ENCODE measurements around the gene TNFAIP2. TPM values are rescaled to one million over a fixed set of nuclear protein-coding genes. Genes with fewer than 3 reads are reported as not detected.
A peak's percentile ranks its signal among the peaks of the same experiment; 100 is the strongest.

TNFAIP2 gene
- total and polyA plus RNA-seq, 4 donors: 8.9 to 32.0 (median 22.4) TPM

DNA sequence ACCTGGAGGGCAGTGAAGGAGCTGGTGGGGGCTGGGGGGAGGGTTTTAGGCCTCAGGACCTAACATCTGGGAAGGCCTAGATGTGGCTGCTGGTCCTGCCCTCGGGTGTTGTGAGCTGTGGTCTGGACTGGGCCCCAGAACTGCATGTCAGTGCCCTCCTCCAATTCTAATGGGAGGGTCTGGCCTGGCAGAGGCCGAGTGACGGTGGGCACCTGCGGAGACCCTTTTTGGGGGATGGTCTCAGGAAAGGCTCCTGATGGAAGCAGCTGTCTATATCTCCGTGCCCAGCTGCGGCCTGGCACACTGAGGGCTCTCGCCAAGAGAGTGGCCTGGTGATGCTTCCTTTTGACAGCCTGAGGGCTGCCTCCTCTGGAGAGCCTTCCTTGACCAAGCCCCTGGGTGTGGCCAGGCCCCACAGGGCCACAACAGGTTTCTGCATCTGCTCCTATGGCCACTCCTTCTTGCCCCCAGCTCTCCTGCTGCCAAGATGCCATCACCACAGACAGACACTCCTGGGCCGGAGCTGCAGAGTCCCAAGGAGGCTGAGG, 23.5 kb upstream of the TNFAIP2 start:
- H3K27ac ChIP-seq (ENCODE audit: low read depth in 1 of 2, low read length in 2 of 2): peak overlapping the region; percentile 91 to 94
- no peak for DNase-seq (ENCODE audit: low spot score)
- 49% methylated on average over 8 of the region's 8 CpGs for WGBS
- peaks cover 32 to 94% (median 71%) of the 10 kb centered on the region in 4 donors for H3K4me1 ChIP-seq (ENCODE audit: control insufficient read depth in 4 of 4, insufficient read depth in 4 of 4, low read length in 3 of 4)
- no peaks in the 10 kb centered on the region for H3K9me3 ChIP-seq (ENCODE audit: control insufficient read depth in 4 of 4, low read length in 3 of 4)
- no peaks in the 10 kb centered on the region for H3K27me3 ChIP-seq (ENCODE audit: control insufficient read depth in 4 of 4, insufficient read depth in 4 of 4, low read length in 3 of 4)
- H3K4me3 ChIP-seq (ENCODE audit: low read depth in 1 of 3, low read length in 3 of 3): peak overlapping the region in 2 of 3 donors; percentile 48 to 61
- TF ChIP-seq, protein P1, sequence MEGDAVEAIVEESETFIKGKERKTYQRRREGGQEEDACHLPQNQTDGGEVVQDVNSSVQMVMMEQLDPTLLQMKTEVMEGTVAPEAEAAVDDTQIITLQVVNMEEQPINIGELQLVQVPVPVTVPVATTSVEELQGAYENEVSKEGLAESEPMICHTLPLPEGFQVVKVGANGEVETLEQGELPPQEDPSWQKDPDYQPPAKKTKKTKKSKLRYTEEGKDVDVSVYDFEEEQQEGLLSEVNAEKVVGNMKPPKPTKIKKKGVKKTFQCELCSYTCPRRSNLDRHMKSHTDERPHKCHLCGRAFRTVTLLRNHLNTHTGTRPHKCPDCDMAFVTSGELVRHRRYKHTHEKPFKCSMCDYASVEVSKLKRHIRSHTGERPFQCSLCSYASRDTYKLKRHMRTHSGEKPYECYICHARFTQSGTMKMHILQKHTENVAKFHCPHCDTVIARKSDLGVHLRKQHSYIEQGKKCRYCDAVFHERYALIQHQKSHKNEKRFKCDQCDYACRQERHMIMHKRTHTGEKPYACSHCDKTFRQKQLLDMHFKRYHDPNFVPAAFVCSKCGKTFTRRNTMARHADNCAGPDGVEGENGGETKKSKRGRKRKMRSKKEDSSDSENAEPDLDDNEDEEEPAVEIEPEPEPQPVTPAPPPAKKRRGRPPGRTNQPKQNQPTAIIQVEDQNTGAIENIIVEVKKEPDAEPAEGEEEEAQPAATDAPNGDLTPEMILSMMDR (IDR thresholded peaks at IDR 0.05; ENCODE audit: low read depth, low read length, missing input control): no peak
- TF ChIP-seq HNF4G (IDR thresholded peaks at IDR 0.05): no peak
- no peaks in the 10 kb centered on the region for H3K36me3 ChIP-seq (ENCODE audit: control insufficient read depth in 4 of 4, insufficient read depth in 3 of 4, low read depth in 1 of 4, low read length in 3 of 4)
- peak overlapping the region; percentile 54 to 80 for H3K9ac ChIP-seq (ENCODE audit: low read depth in 1 of 2, low read length in 2 of 2)

DNA sequence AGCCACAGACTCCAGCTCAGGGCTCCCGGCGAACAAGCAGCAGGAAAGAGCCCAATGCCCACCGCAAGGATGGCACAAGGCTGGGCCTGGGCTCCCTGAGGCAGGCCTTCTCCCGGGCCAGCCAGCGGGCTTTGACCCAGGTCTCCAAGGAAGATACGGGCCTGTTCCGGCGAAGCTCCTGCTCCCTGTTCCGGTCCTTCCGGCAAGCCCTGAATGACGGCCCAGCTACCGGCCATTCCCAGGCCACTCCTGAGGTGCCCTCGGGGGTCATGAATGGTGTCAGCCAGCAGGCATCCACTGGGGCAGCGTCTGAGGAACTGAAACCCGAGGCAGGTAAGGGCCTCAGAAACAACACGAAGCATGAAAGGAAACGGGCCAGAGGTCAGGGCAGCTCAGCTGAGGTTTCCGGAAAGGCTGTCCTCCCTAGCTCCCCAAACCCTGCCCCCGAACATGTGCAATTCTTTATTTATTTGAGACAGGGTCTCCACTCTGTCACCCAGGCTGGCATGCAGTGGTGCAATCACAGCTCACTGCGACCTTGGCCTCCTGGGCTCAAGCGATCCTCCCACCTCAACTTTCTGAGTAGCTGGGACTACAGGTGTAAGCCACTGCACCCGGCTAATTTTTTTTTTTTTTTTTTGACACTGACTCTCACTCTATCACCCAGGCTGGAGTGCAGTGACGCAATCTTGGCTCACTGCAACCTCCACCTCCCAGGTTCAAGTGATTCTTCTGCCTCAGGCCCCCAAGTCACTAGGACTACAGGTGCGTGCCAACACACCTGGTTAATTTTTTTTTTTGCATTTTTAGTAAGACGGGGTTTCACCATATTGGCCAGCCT, 22.8 kb upstream of the TNFAIP2 start:
- no peaks in the 10 kb centered on the region for H3K36me3 ChIP-seq (ENCODE audit: control insufficient read depth in 4 of 4, insufficient read depth in 3 of 4, low read depth in 1 of 4, low read length in 3 of 4)
- peak overlapping the region; percentile 91 to 94 for H3K27ac ChIP-seq (ENCODE audit: low read depth in 1 of 2, low read length in 2 of 2)
- H3K9ac ChIP-seq (ENCODE audit: low read depth in 1 of 2, low read length in 2 of 2): peak overlapping the region; percentile 54 to 80
- H3K4me3 ChIP-seq (ENCODE audit: low read depth in 1 of 3, low read length in 3 of 3): peak overlapping the region in 2 of 3 donors; percentile 48 to 61
- peak; percentile 77 to 87 for TF ChIP-seq RXRA (IDR thresholded peaks at IDR 0.05)
- TF ChIP-seq EGR1 (IDR thresholded peaks at IDR 0.05; ENCODE audit: low read depth in 2 of 2): peak in 1 of 2 donors; percentile 20
- TF ChIP-seq HNF4A (conservative IDR thresholded peaks at IDR 0.05): peak; percentile 64 to 76
- TF ChIP-seq YY1 (IDR thresholded peaks at IDR 0.05): peak; percentile 44
- TF ChIP-seq, protein P2, sequence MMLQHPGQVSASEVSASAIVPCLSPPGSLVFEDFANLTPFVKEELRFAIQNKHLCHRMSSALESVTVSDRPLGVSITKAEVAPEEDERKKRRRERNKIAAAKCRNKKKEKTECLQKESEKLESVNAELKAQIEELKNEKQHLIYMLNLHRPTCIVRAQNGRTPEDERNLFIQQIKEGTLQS (IDR thresholded peaks at IDR 0.05): no peak
- peak in 1 of 2 donors; percentile 11 for TF ChIP-seq GABPA (IDR thresholded peaks at IDR 0.05 in 1 of 2, conservative IDR thresholded peaks at IDR 0.05 in 1 of 2)
- TF ChIP-seq, protein P3, sequence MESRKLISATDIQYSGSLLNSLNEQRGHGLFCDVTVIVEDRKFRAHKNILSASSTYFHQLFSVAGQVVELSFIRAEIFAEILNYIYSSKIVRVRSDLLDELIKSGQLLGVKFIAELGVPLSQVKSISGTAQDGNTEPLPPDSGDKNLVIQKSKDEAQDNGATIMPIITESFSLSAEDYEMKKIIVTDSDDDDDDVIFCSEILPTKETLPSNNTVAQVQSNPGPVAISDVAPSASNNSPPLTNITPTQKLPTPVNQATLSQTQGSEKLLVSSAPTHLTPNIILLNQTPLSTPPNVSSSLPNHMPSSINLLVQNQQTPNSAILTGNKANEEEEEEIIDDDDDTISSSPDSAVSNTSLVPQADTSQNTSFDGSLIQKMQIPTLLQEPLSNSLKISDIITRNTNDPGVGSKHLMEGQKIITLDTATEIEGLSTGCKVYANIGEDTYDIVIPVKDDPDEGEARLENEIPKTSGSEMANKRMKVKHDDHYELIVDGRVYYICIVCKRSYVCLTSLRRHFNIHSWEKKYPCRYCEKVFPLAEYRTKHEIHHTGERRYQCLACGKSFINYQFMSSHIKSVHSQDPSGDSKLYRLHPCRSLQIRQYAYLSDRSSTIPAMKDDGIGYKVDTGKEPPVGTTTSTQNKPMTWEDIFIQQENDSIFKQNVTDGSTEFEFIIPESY (IDR thresholded peaks at IDR 0.05): no peak
- no peak for TF ChIP-seq FOXA1 (IDR thresholded peaks at IDR 0.05)
- TF ChIP-seq JUND (IDR thresholded peaks at IDR 0.05): peak in 1 of 2 donors; percentile 30
- TF ChIP-seq, protein P4, sequence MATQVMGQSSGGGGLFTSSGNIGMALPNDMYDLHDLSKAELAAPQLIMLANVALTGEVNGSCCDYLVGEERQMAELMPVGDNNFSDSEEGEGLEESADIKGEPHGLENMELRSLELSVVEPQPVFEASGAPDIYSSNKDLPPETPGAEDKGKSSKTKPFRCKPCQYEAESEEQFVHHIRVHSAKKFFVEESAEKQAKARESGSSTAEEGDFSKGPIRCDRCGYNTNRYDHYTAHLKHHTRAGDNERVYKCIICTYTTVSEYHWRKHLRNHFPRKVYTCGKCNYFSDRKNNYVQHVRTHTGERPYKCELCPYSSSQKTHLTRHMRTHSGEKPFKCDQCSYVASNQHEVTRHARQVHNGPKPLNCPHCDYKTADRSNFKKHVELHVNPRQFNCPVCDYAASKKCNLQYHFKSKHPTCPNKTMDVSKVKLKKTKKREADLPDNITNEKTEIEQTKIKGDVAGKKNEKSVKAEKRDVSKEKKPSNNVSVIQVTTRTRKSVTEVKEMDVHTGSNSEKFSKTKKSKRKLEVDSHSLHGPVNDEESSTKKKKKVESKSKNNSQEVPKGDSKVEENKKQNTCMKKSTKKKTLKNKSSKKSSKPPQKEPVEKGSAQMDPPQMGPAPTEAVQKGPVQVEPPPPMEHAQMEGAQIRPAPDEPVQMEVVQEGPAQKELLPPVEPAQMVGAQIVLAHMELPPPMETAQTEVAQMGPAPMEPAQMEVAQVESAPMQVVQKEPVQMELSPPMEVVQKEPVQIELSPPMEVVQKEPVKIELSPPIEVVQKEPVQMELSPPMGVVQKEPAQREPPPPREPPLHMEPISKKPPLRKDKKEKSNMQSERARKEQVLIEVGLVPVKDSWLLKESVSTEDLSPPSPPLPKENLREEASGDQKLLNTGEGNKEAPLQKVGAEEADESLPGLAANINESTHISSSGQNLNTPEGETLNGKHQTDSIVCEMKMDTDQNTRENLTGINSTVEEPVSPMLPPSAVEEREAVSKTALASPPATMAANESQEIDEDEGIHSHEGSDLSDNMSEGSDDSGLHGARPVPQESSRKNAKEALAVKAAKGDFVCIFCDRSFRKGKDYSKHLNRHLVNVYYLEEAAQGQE (IDR thresholded peaks at IDR 0.05): peak; percentile 67
- no peak for TF ChIP-seq HNF4G (IDR thresholded peaks at IDR 0.05)
- TF ChIP-seq, protein P1 (IDR thresholded peaks at IDR 0.05; ENCODE audit: low read depth, low read length, missing input control): no peak
- no peak for TF ChIP-seq TAF1 (conservative IDR thresholded peaks at IDR 0.05)
- no peak for TF ChIP-seq RAD21 (IDR thresholded peaks at IDR 0.05)
- TF ChIP-seq FOXA2 (IDR thresholded peaks at IDR 0.05): peak; percentile 27
- TF ChIP-seq SP1 (IDR thresholded peaks at IDR 0.05): peak; percentile 74
- peak; percentile 37 for TF ChIP-seq NR2F2 (IDR thresholded peaks at IDR 0.05)
- TF ChIP-seq, protein P5, sequence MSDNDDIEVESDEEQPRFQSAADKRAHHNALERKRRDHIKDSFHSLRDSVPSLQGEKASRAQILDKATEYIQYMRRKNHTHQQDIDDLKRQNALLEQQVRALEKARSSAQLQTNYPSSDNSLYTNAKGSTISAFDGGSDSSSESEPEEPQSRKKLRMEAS (IDR thresholded peaks at IDR 0.05): peak; percentile 60
- 35% methylated on average over 25 of the region's 25 CpGs for WGBS
- H3K27me3 ChIP-seq (ENCODE audit: control insufficient read depth in 4 of 4, insufficient read depth in 4 of 4, low read length in 3 of 4): no peaks in the 10 kb centered on the region
- DNase-seq (ENCODE audit: low spot score): no peak
- H3K4me1 ChIP-seq (ENCODE audit: control insufficient read depth in 4 of 4, insufficient read depth in 4 of 4, low read length in 3 of 4): peaks cover 32 to 94% (median 71%) of the 10 kb centered on the region in 4 donors
- no peaks in the 10 kb centered on the region for H3K9me3 ChIP-seq (ENCODE audit: control insufficient read depth in 4 of 4, low read length in 3 of 4)

Measured in liver (tissue), 9 donors.